NCI-H748 treated with DMSO at 0.1 percent for 48 hours (cell line): ENCODE results near the gene ZNF496.
"Not testable (repeated sequence)": the region's sequence is repeated elsewhere in the genome, so short reads cannot be mapped to it uniquely, and the experiment has no call there.

Source experiments
- DNase-seq: peaks from one replicate; lab custom pipeline; 2025; lab: John Stamatoyannopoulos, UW

Gene ZNF496

DNA sequence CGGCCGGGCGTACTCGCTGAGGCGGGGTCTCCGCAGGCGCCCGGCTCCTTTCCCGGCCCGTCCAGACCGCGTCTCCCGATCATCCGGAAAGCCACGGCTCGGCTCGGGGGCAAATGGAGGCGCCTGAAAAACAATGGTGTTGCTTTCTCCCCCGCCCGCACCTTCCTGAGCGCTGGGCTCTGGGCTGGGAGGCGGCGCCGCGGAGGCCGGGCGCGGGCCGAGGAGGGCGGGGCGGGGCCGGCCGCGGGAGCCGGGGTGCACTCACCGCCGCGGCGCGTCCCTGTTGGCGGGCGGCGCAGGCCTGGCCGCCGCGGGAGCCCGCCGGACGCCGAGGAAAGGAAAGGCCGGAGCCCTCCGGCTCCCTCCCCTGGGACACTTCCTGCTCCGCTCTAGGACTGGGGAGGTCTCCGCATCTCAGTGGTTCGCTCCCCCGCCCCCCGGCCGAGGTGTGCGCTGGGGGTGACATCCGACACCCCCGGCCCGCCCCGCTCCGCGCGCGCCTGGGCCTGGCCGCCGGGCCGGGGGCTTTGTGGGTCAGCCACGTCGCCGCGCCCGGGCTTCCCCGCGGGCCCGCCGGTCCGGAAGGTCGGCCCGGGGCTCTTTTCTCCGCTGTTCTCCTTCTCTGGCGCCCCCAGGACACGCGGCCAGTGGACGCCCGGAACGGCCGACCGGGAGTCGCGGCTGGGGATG, at the start of gene ZNF496:
ZNF496 (minus strand) TSS at position 343 of the 690 bp plus-strand sequence. CDS start 2,289 bp downstream, outside the sequence.
- DNase-seq = peak; percentile 43

DNA sequence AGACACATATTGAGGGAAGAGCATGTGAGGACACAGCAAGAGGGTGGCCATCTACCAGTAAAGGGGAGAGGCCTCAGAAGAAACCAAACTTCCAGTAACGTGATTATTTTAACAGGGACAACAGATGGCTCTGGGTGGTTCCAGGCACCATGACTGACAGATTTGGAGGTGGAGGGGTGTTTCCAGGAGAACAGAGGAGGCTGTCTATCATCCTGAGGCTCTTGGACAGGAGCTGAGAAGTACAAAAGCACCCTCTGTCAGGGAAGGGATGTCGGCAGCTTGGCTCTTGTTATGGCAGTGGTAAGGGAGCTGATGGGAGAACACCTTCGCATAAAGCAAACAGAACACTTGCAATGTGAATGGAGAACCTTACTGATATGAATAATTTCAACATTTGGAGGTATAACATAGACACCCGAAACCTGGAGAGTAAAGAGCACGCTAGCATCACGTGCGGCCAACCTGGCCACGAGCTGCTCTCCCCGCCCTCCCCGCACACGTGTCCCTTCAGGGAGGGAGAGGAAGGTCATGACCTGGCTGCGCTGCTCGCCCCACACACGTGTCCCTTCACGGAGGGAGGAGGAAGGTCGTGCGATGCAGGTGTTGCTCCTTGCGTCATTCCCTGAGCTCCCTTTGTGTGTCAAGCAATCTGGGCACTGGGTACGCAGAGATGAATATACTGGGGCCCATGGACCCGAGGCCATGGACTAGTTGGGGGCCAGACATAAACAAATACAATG, 46.8 kb upstream of the ZNF496 start:
- DNase-seq = no peak

DNA sequence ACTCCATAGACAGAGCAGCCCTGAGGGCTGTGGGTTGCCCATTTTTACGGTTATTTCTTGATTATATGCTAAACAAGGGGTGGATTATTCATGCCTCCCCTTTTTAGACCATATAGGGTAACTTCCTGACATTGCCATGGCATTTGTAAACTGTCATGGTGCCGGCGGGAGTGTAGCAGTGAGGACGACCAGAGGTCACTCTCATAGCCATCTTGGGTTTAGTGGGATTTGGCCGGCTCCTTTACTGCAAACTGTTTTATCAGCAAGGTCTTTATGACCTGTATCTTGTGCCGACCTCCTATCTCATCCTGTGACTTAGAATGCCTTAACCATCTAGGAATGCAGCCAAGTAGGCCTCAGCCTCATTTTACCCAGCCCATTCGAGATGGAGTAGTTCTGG, 46.0 kb upstream of the ZNF496 start:
- not testable (repeated sequence) for DNase-seq

DNA sequence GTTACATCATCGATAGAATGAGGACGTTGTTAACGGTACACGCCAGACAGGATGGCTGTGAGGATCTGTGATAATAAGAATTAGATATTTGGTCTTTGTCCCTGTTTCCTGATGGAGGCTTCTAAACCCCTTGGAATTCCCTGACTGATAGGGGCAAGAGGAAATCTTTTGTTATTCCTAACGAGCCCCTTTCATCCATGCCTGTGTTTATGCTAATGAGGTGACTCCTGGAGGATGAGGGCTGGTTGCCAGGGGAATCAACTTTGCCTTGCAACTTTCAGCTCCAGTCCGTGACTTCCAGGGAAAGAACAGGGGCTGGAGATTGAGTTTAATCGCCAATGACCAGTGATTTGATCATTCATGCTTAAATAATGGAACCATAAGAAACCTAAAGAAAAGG, 45.0 kb upstream of the ZNF496 start:
- DNase-seq = no peak

DNA sequence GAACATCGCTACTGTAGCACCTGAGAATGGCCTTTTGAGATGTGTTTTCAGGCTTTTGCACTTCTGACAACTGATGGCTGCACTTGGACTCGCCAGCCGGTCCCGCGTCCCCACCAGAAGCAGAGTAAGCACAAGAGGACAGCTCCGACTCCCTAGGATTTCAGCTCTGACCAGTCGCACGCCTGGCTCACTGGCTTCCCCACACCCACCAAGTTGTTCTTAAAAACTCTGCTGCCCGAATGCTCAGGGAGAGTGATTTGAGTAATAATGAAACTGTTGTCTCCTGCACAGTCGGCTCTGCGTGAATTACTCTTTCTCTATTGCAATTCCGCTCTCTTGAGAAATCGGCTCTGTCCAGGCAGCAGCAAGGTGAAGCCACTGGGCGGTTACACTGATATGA, 44.1 kb upstream of the ZNF496 start:
- DNase-seq = no peak

DNA sequence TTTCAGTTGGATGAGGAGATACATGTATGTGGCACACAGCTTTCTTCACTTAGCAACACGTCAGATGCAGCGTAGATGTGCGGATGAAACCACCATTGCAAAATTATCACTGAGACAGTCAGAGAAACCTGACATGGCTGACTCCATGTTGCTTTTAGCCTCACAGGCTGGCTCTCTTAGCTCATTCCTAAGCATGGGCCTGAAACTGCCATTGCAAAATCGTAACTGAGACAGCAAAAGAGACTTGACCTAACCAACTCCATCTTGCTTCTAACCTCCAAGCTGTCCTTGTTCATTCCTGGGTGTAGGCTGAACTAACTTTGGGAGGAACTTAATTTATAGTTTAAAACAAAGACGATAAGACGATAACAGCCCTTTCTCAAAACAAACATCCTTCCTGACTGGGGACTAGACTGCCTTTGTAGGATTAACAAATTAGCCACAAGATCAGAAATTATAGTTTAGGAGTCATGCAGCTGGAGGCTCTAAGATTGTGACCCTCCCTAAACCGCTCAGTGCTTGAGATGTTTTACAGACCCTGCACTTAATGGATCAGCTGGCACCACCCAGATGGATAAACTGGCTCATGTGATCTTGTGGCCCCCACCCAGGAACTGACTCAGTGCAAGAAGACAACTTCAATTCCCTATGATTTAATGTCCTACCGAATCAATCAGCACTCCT, 43.1 kb upstream of the ZNF496 start:
- not testable (repeated sequence) for DNase-seq

DNA sequence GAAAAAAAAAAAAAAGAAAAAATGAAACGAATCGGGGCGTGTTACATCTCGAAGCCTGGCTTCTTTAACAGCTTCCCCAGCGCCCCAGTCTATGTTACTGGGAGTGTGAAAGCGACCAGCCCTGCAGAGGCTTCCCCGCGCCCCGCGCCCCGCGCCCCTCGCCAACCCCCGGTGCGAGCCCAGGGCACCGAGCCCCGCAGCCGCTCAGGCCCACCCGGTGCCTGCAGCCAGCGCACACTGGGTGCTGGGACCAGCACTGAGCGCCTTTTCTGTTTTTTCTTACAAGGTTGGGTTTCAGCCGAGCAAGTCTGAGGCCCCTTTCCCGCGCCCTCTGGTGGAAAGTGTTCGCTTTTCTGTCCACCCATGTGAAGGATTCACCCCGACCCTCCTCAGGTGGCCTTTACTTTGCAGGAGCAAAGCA, 42.1 kb upstream of the ZNF496 start:
- peak; percentile 12 for DNase-seq

DNA sequence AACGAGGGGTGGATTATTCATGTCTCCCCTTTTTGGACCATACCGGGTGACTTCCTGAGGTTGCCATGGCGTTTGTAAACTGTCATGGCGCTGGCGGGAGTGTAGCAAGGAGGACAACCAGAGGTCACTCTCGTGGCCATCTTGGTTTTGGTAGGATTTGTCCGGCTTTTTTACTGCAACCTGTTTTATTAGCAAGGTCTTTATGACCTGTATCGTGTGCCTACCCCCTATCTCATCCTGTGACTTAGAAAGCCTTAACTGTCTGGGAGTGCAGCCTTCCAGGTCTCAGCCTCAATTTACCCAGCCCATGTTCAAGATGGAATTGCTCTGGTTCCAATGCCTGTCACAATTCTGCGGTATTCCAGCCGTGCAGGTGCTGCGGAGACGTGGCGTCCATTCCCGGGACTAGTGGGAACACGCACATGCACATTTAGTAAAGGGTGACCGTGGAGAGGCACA, 40.2 kb upstream of the ZNF496 start:
- DNase-seq = no peak

DNA sequence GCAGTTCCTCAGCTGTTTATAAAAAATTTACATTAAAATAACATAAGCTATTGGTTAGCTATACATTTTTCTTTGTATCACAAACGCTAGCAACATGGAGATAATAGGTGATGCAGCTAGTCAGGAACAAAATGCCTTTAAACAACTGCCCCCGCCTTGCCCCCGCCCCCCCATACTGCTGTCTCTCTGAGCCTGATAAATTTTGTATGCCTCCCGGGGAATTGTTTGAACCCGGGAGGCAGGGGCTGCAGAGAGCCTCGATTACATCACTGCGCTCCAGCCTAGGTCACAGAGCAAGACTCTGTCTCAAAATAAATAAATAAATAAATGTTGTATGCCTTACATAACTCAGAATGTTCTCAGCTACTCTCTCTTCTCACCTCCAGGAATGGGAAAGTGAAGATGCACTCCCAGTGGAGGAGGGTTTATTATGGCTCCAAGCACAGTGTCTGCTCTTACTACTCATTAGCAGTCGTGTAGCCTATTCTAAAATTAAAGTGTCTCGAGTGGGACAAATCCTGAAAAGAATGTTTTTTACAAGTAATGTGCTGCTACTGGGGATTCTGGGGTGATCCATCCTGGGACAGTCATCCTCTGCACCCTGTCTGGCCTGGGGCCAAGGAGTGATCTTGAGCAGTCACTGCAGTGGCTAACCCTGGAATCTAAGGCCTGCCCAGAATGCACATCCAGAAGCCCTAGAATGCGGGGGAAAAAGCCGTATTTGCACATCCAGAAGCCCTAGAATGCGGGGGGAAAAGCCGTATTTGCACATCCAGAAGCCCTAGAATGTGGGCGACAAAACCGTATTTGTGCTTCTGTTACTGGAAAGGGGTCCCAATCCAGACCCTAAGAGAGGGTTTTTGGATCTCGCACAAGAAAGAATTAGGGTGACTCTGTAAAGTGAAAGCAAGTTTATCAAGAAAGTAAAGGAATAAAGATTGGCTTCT, 39.4 kb upstream of the ZNF496 start:
- no peak for DNase-seq

DNA sequence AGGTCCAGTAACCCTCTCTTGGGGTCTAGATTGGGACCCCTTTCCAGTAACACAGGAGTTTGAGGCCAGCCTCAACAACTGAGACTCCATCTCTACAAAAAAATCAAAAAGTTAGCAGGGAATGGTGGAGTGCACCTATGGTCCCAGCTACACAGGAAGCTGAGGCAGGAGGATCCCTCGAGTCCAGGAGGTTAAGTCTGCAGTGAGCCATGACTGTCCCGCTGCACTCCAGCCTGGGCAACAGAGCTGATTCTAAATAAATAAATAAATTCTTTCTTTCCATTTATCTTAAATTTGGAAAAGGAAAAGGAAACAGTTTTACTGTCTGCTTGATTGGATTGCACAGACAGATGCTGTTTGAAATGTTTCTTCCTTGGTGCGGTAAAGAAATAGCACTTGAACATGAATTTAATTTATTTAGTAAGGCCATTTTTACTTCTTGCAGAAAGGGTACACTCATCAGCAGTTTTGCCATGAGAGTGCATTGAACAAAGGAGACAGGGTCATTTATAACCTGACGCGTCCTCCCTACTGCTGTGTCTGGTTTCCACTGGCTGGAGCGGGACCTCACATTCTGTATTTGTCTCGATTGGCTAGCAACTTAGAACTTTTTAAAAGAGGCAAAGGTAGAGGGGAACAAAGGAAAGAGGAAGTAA, 37.0 kb upstream of the ZNF496 start:
- no peak for DNase-seq

DNA sequence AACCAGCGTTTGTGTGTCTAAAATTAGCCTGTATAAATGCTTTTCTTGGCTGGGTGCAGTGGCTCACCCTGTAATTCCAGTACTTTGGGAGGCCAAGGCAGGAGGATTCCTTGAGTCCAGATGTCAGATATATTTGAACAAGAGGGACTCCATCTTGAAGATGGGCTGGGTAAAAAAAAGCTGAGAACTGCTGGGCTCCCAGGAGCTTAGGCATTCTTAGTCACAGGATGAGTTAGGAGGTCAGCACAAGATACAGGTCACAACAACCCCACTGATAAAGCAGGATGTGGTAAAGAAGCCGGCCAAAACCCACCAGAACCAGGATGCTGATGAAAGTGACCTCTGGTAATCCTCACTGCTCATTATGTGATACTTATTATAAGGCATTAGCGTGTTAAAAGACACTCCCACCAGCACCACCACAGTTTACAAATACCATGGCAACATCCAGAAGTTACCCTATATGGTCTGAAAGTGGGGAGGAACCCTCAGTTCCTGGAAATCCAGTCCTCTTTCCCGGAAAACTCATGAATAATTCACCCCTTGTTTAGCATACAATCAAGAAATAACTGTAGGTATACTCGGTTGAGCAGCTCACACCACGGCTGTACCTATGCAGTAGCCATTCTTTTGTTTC, 36.2 kb upstream of the ZNF496 start:
- DNase-seq = no peak

DNA sequence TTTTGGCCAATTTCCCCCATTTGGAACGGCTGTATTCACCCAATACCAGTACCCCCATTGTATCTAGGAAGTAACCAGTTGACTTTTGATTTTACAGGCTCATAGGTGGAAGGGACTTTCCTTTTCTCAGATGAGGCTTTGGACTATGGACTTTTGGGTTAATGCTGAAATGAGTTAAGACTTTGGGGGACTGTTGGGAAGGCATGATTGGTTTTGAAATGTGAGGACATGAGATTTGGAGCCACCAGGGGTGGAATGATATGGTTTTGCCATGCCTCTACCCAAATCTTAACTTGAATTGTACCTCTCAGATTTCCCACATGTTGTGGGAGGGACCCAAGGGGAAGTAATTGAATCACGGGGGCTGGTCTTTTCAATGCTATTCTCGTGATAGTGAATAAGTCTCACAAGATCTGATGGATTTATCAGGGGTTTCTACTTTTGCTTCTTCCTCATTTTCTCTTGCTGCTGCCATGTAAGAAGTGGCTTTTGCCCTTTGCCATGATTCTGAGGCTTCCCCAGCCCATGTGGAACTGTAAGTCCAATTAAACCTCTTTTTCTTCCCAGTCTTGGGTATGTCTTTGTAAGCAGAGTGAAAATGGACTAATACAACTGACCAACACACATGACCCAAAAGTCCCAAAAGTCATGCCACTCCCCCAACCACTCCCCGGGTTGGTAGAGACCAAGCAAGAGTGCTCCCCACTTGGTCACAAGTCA, 35.4 kb upstream of the ZNF496 start:
- no peak for DNase-seq

DNA sequence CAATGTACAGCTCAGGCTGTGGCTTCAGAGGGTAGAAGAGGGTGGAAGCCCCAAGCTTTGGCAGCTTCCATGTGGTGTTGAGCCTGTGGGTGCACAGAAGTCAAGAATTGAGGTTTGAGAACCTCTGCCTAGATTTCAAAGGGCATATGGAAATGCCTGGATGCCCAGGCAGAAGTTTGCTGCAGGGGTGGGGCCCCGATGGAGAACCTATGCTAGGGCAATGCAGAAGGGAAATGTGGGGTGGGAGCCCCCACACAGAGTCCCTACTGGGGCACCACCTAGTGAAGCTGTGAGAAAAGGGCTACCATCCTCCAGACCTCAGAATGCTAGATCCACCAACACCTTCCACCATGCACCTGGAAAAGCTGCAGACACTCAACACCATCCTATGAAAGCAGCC, 34.7 kb upstream of the ZNF496 start:
- not testable (repeated sequence) for DNase-seq

DNA sequence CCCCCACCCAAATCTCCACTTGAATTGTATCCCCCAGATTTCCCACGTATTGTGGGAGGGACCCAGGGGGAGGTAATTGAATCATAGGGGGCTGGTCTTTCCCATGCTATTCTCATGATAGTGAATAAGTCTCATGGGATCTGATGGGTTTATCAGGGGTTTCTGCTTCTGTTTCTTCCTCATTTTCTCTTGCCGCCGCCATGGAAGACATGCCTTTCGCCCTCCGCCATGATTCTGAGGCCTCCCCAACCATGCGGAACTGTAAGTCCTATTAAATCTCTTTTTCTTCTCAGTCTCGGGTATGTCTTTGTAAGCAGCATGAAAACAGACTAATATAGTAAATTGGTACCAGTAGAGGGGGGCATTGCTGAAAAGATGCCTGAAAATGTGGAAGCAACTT, 33.4 kb upstream of the ZNF496 start:
- no peak for DNase-seq

DNA sequence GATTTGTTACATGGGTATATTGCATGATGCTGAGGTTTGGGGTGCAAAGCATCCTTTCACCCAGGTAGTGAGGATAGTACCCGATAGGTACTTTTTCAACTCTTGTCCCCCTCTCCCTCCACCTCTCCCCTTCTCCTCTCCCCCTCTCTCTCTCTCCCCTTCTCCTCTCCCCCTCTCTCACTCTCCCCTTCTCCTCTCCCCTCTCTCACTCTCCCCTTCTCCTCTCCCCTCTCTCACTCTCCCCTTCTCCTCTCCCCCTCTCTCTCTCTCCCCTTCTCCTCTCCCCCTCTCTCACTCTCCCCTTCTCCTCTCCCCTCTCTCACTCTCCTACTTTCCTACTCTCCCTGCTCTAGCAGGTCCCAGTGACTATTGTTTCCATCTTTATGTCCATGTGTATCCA, 31.3 kb upstream of the ZNF496 start:
- not testable (repeated sequence) for DNase-seq

DNA sequence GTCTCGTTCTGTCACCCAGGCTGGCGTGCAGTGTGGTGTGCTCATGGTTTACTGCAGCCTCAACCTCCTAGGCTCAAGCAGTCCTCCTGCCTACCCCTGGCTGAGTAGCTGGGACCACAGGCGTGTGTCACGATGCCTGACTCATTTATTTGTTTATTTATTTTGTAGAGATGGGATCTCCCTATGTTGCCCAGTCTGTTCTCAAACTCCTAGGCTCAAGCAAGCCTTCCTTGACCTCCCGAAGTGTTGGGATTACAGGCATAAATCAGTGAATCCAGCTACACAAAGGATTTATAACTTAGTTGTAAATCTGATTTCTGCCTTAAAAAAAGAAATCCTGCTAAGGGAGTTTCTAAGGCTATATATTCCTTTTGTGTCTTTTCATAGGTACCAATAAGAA, 30.5 kb upstream of the ZNF496 start:
- no peak for DNase-seq

DNA sequence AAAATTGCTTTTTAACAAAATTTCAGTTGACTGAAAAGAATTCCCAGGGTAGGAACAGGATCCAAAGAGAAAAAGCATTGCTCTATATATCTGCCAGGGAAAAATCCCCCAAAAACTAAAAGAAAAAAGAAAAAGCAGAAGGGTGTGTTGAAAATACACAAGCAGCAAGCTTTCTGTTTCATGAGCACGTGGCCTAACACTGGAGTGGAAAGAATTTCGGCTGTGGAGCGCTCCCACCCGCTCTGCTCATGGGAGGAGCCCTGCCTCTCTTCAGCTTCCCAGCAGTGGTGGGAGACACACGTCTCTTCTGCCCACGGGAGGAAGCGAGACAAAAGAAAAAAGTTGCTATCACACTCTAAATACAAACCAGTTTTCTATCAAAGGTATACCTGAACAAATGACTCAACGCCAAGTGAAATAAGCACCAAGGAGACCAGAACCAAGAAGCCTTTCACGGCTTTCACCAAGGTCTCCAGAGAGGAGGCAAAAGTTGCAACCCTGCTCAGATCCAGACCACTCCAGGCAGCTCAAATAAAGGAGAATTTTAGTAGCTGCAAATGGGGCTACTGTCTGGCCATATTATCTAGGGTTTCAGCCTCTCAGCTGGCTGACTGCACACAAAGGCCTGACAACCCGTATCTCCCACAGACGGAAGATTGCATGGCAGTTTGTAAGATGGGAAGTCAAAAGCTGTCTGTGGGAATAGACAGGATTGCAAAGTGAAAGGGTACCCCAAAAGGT, 29.5 kb upstream of the ZNF496 start:
- DNase-seq = no peak

DNA sequence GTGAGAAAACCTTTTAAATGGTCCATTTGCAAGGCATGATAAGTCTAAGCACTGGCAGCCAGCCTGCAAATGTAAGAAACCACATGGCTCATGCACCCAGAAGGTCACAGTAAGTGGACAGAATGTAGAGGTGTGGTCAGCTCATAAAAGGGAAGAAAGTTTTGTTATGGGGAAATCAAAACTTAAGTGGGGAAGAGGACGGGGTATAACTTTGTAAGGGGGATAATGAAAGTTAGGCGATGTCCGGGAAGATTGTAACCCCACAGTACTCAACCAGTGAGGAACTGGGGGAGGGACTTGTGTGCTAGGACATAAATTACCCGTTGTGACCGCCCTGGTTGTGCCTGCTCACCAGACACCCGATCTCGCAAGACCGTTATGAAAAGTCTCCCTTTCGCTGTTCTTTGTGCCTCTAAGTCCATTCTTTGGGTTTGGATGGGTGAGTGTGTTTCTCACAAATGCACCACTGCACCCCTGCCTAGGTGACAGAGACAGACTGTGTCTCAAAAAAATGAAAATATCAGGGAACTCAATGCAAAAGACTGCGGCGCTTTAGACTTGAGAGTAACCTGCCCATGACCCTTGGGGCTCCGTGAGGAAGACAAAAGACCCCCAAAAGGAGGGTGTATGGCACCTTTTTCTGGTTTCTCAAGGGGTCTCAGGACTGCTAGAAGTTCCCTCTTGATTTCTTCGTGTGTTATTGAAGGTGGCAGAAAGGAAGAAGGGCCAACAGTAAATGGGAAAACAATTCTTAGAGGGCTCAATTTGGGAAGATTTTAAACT, 28.6 kb upstream of the ZNF496 start:
- no peak for DNase-seq

DNA sequence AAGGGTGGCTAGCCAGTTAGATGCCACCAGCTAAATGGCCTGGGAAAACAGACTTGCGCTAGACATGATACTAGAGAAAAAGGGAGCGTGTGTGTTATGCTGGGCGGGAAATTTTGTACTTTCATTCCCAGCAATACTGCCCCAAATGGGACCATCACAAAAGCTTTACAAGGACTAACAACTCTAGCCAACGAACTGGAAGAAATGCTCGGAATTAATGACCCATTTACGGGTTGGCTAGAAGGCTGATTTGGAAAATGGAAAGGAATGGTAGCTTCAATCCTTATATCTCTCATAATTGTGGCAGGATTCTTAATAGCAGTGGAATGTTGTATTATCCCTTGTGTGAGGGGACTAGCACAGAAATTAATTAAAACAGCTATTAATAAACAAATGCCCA, 27.9 kb upstream of the ZNF496 start:
- no peak for DNase-seq
